ENCODE results near the gene HHATL. TPM values are rescaled to one million over a fixed set of nuclear protein-coding genes. Genes with fewer than 3 reads are reported as not detected.

The HHATL gene
- total RNA-seq, 1 experiment from 2014 or later, result not detected

DNA sequence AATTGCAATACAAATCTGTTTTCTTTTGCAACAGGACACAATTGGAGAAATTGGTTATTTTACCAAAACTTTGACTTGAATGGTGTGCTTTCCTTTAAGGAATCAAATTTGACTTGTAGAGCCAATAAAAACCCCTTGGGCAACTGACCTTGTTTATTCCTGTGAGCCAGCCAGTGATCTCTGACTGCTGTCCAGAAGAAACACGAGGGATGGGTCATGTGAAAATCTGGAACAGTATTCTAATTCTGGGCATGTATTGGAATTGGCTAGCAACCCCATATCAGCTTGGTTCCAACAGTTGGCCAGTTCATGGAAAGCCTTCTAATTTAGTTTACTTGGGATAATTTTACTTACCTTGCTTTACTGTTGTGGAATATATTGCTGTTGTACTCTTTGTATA lies 19.1 kb upstream of the HHATL start:
- CTCF ChIA-PET, result no interaction called here
- H3K4me1 ChIP-seq (ENCODE audit: insufficient read depth, low read length, poor library complexity, severe bottlenecking), result no peaks in the 10 kb centered on the region
- H3K27me3 ChIP-seq (replicated peaks; ENCODE audit: insufficient read depth, low read depth, low read length, poor library complexity), result no peaks in the 10 kb centered on the region
- POLR2A ChIA-PET (ENCODE audit: low non-redundant PET), result no interaction called here
- no peak overlapping the region for H3K27ac ChIP-seq (ENCODE audit: low read depth, low read length, poor library complexity, severe bottlenecking)
- no peaks in the 10 kb centered on the region for H3K9me3 ChIP-seq (ENCODE audit: low read depth, low read length, poor library complexity, severe bottlenecking)
- DNase-seq (ENCODE audit: low spot score), result no peak
- no peaks in the 10 kb centered on the region for H3K36me3 ChIP-seq (ENCODE audit: insufficient read depth, low read length, poor library complexity, severe bottlenecking)
- intact Hi-C loops (cut with micrococcal nuclease; ENCODE audit: unreplicated experiment), result no loop called here
- no TSS peak for BruUV-seq (replicated peaks)
- no peak overlapping the region for H3K4me3 ChIP-seq (ENCODE audit: low read depth, low read length, poor library complexity, severe bottlenecking)
- TF ChIP-seq EZH2 (IDR thresholded peaks at IDR 0.05; ENCODE audit: borderline replicate concordance, low read depth, low read length, poor library complexity, severe bottlenecking), result no peak
- TF ChIP-seq, protein P1, sequence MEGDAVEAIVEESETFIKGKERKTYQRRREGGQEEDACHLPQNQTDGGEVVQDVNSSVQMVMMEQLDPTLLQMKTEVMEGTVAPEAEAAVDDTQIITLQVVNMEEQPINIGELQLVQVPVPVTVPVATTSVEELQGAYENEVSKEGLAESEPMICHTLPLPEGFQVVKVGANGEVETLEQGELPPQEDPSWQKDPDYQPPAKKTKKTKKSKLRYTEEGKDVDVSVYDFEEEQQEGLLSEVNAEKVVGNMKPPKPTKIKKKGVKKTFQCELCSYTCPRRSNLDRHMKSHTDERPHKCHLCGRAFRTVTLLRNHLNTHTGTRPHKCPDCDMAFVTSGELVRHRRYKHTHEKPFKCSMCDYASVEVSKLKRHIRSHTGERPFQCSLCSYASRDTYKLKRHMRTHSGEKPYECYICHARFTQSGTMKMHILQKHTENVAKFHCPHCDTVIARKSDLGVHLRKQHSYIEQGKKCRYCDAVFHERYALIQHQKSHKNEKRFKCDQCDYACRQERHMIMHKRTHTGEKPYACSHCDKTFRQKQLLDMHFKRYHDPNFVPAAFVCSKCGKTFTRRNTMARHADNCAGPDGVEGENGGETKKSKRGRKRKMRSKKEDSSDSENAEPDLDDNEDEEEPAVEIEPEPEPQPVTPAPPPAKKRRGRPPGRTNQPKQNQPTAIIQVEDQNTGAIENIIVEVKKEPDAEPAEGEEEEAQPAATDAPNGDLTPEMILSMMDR (conservative IDR thresholded peaks at IDR 0.05; ENCODE audit: low read depth, low read length), result no peak

DNA sequence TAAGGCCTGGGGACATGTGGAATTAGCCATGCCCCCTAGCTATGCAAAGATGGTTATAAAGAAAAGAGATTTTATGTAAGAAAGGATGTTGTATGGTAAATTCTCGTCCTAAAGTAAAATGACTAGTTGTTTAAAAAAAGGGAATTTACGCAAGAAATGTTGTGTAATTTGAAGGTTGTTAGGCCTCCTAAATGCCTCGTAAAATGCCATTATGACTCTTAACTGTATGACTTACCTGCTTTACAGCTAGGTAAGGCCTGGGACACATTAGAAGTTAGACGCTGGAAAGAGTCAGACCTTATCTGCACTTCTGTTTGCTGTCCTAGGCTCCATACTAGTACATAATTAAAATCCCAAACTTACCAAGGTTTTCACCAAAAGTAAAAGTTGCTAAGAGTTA lies 17.5 kb upstream of the HHATL start:
- Histone ChIP-seq H3K36me3 (ENCODE audit: insufficient read depth, low read length, poor library complexity, severe bottlenecking) (no peaks in the 10 kb centered on the region), H3K27me3 (replicated peaks; ENCODE audit: insufficient read depth, low read depth, low read length, poor library complexity) (no peaks in the 10 kb centered on the region), H3K27ac (ENCODE audit: low read depth, low read length, poor library complexity, severe bottlenecking) (no peak overlapping the region), H3K4me3 (ENCODE audit: low read depth, low read length, poor library complexity, severe bottlenecking) (no peak overlapping the region), H3K4me1 (ENCODE audit: insufficient read depth, low read length, poor library complexity, severe bottlenecking) (no peaks in the 10 kb centered on the region), H3K9me3 (ENCODE audit: low read depth, low read length, poor library complexity, severe bottlenecking) (no peaks in the 10 kb centered on the region)
- POLR2A ChIA-PET (ENCODE audit: low non-redundant PET), result no interaction called here
- intact Hi-C loops (cut with micrococcal nuclease; ENCODE audit: unreplicated experiment), result no loop called here
- no TSS peak for BruUV-seq (replicated peaks)
- no peak for DNase-seq (ENCODE audit: low spot score)
- CTCF ChIA-PET, result no interaction called here
- TF ChIP-seq, protein P1 (conservative IDR thresholded peaks at IDR 0.05; ENCODE audit: low read depth, low read length), result no peak
- TF ChIP-seq EZH2 (IDR thresholded peaks at IDR 0.05; ENCODE audit: borderline replicate concordance, low read depth, low read length, poor library complexity, severe bottlenecking), result no peak

DNA sequence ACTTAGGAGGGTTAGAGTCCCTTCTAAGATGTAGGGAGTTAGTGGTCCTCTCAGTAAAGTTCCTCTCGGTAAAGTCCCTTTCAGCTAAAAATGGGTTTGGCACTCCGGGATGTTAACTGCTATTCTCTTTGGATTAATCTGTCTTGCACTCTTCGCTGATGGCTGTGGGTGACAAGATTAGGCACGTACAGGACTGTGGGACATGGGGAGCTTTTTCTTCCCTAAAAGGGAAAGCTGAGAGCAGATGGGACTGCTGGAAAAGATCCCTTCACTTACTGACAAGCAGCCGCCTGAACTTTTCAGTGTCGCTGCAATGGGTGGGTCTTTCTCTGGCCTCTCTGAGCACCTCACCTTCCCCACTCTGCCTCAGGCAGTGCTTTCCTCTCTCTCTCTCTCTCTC lies 16.4 kb upstream of the HHATL start:
- ChIA-PET CTCF (no interaction called here), POLR2A (ENCODE audit: low non-redundant PET) (no interaction called here)
- Histone ChIP-seq H3K4me3 (ENCODE audit: low read depth, low read length, poor library complexity, severe bottlenecking) (no peak overlapping the region), H3K4me1 (ENCODE audit: insufficient read depth, low read length, poor library complexity, severe bottlenecking) (no peaks in the 10 kb centered on the region), H3K36me3 (ENCODE audit: insufficient read depth, low read length, poor library complexity, severe bottlenecking) (no peaks in the 10 kb centered on the region), H3K27ac (ENCODE audit: low read depth, low read length, poor library complexity, severe bottlenecking) (no peak overlapping the region), H3K9me3 (ENCODE audit: low read depth, low read length, poor library complexity, severe bottlenecking) (no peaks in the 10 kb centered on the region), H3K27me3 (replicated peaks; ENCODE audit: insufficient read depth, low read depth, low read length, poor library complexity) (no peaks in the 10 kb centered on the region)
- intact Hi-C loops (cut with micrococcal nuclease; ENCODE audit: unreplicated experiment), result no loop called here
- no peak for TF ChIP-seq EZH2 (IDR thresholded peaks at IDR 0.05; ENCODE audit: borderline replicate concordance, low read depth, low read length, poor library complexity, severe bottlenecking)
- TF ChIP-seq, protein P1 (conservative IDR thresholded peaks at IDR 0.05; ENCODE audit: low read depth, low read length), result no peak
- BruUV-seq (replicated peaks), result no TSS peak
- DNase-seq (ENCODE audit: low spot score), result no peak
